Measurements from ENCODE around the gene PC. TPM values are rescaled to one million over a fixed set of nuclear protein-coding genes. Genes with fewer than 3 reads are reported as not detected.

Gene PC
- total and polyA plus RNA-seq, 9 donors = 4.2 to 27.5 (median 14.7) TPM

GRCh38 chr11:66861774-66862558, 96.2 kb downstream of the PC start:
- H3K9me3 ChIP-seq = no peaks in the 10 kb centered on the region
- DNase-seq = no peak
- TF ChIP-seq POLR2A (IDR thresholded peaks at IDR 0.05) (no peak), EP300 (IDR thresholded peaks at IDR 0.05) (no peak), CTCF (IDR thresholded peaks at IDR 0.05) (no peak)
- H3K4me3 ChIP-seq = no peak overlapping the region
- H3K36me3 ChIP-seq = no peaks in the 10 kb centered on the region
- no peaks in the 10 kb centered on the region for H3K4me1 ChIP-seq (ENCODE audit: insufficient read depth)
- WGBS, 3 donors = 89 to 91% (median 90%) methylated on average over 29 to 30 of the region's 30 CpGs
- no peaks in the 10 kb centered on the region for H3K27me3 ChIP-seq
- H3K27ac ChIP-seq = no peak overlapping the region
- intact Hi-C loops (cut with DNase I) = no loop called here

GRCh38 chr11:66861038-66861773, 97.0 kb downstream of the PC start:
- Histone ChIP-seq H3K4me1 (ENCODE audit: insufficient read depth) (no peaks in the 10 kb centered on the region), H3K36me3 (no peaks in the 10 kb centered on the region), H3K27me3 (no peaks in the 10 kb centered on the region), H3K9me3 (no peaks in the 10 kb centered on the region), H3K27ac (no peak overlapping the region), H3K4me3 (no peak overlapping the region)
- TF ChIP-seq POLR2A (IDR thresholded peaks at IDR 0.05) (no peak), EP300 (IDR thresholded peaks at IDR 0.05) (no peak), CTCF (IDR thresholded peaks at IDR 0.05) (no peak)
- intact Hi-C loops (cut with DNase I) = no loop called here
- WGBS, 3 donors = 88 to 89% (median 88%) methylated on average over 32 of the region's 32 CpGs
- DNase-seq = no peak

GRCh38 chr11:66860449-66860831, 97.7 kb downstream of the PC start:
- DNase-seq = no peak
- H3K27ac ChIP-seq = no peak overlapping the region
- H3K36me3 ChIP-seq = no peaks in the 10 kb centered on the region
- H3K9me3 ChIP-seq = no peaks in the 10 kb centered on the region
- H3K4me3 ChIP-seq = no peak overlapping the region
- no peaks in the 10 kb centered on the region for H3K27me3 ChIP-seq
- TF ChIP-seq CTCF (IDR thresholded peaks at IDR 0.05) (no peak), EP300 (IDR thresholded peaks at IDR 0.05) (no peak), POLR2A (IDR thresholded peaks at IDR 0.05) (no peak)
- 81 to 83% (median 81%) methylated on average over 14 to 18 of the region's 18 CpGs for WGBS, 3 donors
- peaks cover 3% of the 10 kb centered on the region for H3K4me1 ChIP-seq (ENCODE audit: insufficient read depth)
- intact Hi-C loops (cut with DNase I) = no loop called here

- H3K27me3 ChIP-seq = no peaks in the 10 kb centered on the region
- peaks cover 3% of the 10 kb centered on the region for H3K4me1 ChIP-seq (ENCODE audit: insufficient read depth)
- peak in 1 of 5 donors; percentile 38 for DNase-seq
- H3K36me3 ChIP-seq = no peaks in the 10 kb centered on the region
- TF ChIP-seq POLR2A (IDR thresholded peaks at IDR 0.05) = no peak
- no peak for TF ChIP-seq CTCF (IDR thresholded peaks at IDR 0.05)
- TF ChIP-seq EP300 (IDR thresholded peaks at IDR 0.05) = no peak
- no peak overlapping the region for H3K27ac ChIP-seq
- intact Hi-C loops (cut with DNase I) = no loop called here
- no peaks in the 10 kb centered on the region for H3K9me3 ChIP-seq
- 87 to 88% (median 88%) methylated on average over 40 to 41 of the region's 41 CpGs for WGBS, 3 donors
- H3K4me3 ChIP-seq = no peak overlapping the region
These were observed 98.3 kb downstream of the PC start for GRCh38 chr11:66859686-66860448.

Data from ovary (tissue), 9 donors.